Activated CD4-positive, alpha-beta T cell treated with anti-CD3 and anti-CD28 coated beads, Interleukin-2, Interleukin-6, amounts not matched to agents 100 ng/mL and 50 ng/mL, durations not matched to agents 16 hours and 8 hours (primary cell): ENCODE measurements around the gene ANKRD6.
A peak's percentile ranks its signal among the peaks of the same experiment; 100 is the strongest.
"Not testable (repeated sequence)": the region's sequence is repeated elsewhere in the genome, so short reads cannot be mapped to it uniquely, and the experiment has no call there.

ENCODE experiments used
- DNase-seq: peaks from one replicate; pipeline ENCODE4 v3.0.0-alpha.2; 2020

ANKRD6 gene

GRCh38 chr6:89613790-89614189, 180.8 kb downstream of the ANKRD6 start:
- DNase-seq: no peak

GRCh38 chr6:89615882-89616281, 182.9 kb downstream of the ANKRD6 start:
- DNase-seq: no peak

GRCh38 chr6:89616531-89616930, 183.6 kb downstream of the ANKRD6 start:
- DNase-seq: no peak

GRCh38 chr6:89618026-89618425, 185.1 kb downstream of the ANKRD6 start:
- DNase-seq: no peak

DNA sequence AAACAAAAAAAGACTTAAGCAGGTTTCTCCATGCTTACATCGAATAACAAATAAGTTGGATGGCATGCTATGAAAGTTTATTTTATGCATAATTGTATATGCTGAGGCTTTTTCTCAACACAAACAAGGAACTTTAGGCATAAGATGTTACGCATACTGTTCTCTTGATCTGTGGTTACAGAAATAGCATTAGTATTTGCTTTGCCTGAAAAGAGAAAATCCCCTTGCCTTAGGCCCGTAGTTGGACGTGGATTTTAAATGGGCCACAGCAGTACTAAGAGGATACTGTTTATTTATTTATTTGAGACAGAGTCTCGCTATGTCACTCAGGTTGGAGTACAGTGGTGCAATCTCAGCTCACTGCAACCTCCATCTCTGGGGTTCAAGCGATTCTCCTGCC, 186.6 kb downstream of the ANKRD6 start:
- DNase-seq: no peak

- DNase-seq: no peak
These were observed 190.8 kb downstream of the ANKRD6 start for GRCh38 chr6:89623749-89624148.

DNA sequence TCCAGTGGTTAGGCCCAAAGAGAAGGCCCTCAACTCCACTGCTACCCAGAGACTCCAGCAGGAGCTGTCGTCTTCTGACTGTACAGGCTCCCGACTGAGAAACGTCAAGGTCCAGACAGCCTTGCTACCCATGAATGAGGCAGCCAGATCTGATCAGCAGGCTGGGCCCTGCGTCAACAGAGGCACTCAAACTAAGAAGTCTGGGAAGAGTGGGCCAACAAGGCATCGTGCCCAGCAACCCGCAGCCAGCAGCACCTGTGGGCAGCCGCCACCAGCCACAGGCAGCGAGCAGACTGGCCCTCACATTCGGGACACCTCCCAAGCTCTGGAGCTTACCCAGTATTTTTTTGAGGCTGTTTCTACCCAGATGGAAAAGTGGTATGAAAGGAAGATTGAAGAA, 197.5 kb downstream of the ANKRD6 start:
- DNase-seq: no peak

- not testable (repeated sequence) for DNase-seq
These were observed 203.5 kb downstream of the ANKRD6 start for GRCh38 chr6:89636412-89636811.

- no peak for DNase-seq
These were observed 205.0 kb downstream of the ANKRD6 start for GRCh38 chr6:89637960-89638319.

DNA sequence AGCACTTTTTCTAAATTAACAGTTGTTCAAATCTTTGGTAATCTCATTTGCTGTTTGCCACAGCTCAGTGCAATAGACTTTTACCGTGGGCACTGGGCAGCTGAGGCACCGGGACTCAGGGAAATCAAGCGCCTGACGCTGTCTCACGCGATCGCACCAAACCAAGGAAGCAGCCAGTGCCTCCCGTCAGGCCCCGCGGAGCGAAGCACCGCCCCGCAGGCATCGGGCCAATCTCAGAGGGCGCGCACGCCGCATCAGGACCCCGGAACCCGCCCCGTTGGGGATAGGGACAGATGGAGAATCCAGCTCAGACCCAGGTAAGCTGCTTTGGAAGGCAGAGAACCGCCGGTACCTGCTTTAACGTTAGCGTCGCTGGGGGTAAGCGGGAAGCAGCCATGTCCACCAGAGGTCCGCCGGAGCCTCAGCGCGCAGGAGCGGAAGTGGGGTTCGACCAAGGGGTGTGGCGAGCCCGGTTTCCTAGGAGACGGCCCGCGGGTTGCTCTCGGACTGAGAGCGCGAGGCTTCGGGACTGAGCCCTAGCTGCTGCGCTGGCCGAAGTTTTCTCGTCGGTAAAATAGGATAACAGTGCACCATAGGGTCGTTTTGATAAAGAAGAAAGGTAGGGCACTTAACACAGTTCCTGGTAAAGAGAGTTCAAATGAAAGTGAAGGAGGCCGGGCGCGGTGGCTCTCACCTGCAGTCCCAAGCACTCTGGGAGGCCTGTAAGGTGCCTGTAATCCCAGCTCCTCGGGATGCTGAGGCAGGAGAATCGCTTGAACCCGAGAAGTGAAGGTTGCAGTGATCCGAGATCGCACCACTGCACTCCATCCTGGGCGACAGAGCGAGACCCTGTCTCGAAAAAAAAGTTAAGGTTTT, 205.6 kb downstream of the ANKRD6 start, which contains the start of gene LYRM2:
TSS of gene LYRM2 (minus strand) at position 428 of the 876 bp plus-strand sequence. CDS start at position 397, 31 bp downstream.
- peak; percentile 95 for DNase-seq

- no peak for DNase-seq
These were observed 207.9 kb downstream of the ANKRD6 start for GRCh38 chr6:89640804-89641203.

GRCh38 chr6:89641581-89641980, 208.6 kb downstream of the ANKRD6 start:
- not testable (repeated sequence) for DNase-seq

GRCh38 chr6:89642956-89643355, 210.0 kb downstream of the ANKRD6 start:
- DNase-seq: no peak

DNA sequence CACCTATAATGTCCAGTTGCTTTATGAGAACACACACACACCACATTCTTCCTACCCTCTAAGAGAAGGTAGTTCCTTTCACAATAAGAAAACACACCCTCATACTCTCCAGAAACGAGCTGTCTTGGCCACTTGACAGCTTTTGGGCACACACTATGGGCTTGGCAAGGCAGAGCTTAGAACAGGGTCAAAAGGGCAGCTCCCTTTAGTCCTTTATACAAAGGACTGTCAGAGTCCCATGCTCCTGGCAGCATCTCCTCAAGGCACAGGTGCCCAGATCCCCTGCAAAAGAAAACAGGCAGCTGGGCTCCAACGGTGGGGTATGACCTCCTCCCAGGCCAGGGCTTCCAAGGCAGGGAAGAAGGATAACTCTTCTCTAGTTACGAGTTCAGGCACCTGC, 210.5 kb downstream of the ANKRD6 start:
- no peak for DNase-seq

- no peak for DNase-seq
These were observed 211.9 kb downstream of the ANKRD6 start for GRCh38 chr6:89644864-89645263.

GRCh38 chr6:89649682-89650081, 216.7 kb downstream of the ANKRD6 start:
- no peak for DNase-seq

- no peak for DNase-seq
These were observed 217.6 kb downstream of the ANKRD6 start for GRCh38 chr6:89650579-89650978.

GRCh38 chr6:89655122-89655521, 222.2 kb downstream of the ANKRD6 start:
- DNase-seq: no peak

GRCh38 chr6:89657445-89658158, 224.7 kb downstream of the ANKRD6 start:
- no peak for DNase-seq

DNA sequence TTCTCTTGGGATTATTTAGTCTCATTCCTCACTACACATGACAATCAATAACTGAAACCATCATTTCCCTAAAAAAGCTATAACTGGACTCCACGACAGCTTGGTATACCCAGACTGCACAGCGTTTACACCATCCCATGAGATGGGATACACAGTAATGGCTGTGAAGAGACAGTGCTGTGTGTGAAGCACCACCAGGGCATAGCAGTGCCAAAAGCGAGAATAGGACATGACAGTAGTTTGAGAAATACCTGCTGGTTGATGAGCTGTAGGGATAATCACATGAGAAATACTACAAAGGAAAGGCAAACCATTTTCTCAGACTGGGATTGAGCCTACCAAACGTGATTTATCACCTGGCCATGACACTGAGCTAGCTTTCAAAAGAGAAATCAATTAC, 228.0 kb downstream of the ANKRD6 start:
- DNase-seq: no peak

- no peak for DNase-seq
These were observed 228.6 kb downstream of the ANKRD6 start for GRCh38 chr6:89661559-89661958.

DNA sequence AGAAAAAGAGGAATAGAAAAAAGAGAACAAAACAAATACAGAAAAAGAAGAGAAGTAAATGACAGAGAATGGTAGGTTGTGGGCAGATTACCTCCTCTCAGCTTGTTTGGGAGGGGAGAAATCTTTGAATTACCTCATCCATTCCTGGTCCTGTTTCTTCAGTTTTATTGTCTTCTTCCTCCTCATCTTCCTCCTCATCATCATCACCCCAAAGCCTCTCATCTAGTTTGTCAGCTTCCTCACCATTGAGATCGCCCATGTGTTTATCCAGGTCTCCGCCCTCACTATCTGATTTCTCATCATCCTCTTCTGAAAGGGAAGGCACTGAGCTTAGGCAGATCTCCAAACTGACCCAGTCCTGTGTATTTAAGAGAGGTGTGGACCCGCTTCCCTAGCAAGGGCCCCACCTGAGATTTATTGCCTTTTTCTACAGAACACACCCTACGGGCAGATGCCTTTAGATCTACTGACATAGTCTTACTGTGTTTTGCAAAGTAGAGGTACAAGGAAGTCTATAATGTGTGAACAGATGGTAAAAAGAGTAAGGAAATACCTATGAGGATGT, 229.8 kb downstream of the ANKRD6 start:
- no peak for DNase-seq

- DNase-seq: no peak
These were observed 235.1 kb downstream of the ANKRD6 start for GRCh38 chr6:89667872-89668556.
